HG02678 (cell line): Measurements from ENCODE around the gene SSUH2.
"Not testable (repeated sequence)": the region's sequence is repeated elsewhere in the genome, so short reads cannot be mapped to it uniquely, and the experiment has no call there.

Experiments
- ATAC-seq: cut with Tn5 transposase; IDR thresholded peaks from one replicate; pipeline ENCODE4 v1.9.1; 2021; ENCODE audit warnings: mild to moderate bottlenecking, moderate library complexity; ENCODE audit not compliant: unreplicated experiment

The SSUH2 gene

DNA sequence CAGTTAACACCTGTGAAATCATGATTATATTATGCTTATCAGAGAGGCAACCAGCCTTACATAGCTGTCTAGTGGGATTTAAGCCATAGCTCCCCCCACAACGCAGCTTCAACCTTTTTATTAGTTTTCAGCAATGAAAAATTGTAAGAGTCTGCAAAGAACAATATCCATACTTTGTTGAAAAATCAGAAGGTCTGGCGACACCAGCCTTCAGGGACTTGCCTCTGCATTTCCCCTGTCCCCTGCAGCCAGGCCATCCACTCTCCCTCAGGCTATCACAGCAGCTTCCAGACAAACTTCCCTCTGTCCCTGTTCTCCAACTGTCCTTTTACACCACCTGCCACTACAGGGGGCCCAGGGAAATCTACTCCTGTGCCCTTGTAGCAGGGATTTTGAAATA is 59.9 kb downstream of the SSUH2 start:
- ATAC-seq: no peak

DNA sequence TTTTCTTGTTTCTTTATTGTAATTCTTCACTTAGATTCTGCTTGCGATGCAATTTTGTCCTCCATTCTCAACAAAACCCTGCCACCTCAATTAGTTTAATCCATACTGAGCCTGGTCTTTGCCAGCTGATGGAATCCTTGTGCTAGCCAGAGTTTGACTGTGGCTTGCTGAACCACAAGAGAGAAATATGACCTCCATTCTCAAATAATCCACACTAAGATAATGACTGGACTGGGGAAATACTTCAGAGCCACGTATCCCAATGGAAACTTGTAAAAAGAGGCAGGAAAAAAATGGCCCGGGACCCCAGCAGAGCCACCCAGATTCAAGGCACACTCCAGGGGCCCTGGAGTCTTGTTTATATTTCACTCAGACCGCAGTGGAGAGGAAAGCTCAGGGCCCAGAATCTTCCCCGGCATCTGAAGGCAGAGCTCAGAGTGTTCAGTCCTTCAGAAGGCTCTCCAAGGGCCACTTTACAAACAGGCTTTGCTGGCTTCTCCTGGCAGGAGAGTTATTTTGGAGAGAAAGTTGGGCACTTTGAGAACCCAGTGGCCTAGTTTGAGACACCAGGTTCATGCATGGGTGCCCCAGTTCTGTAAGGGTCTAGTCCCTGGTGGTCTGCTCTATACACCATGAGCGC is 62.7 kb downstream of the SSUH2 start:
- ATAC-seq: no peak

DNA sequence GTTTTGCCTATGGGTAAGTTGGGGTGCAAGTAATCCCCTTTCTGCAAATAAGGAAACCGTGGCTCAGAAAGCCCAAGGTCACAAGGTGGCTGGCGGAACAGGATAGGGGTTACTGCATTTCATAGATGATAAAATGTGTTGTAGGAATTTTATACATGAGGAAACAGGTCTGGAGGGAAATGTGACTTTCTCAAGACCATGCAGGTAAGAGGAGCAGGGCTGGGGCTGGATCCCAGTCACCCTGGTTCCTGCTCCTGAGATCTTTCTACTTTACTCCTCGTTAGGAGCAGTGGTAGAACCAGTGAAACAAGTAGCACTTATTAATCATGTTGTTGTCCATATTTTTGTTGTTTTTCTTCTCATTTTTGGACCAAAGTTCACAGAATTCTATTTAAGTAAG is 63.2 kb downstream of the SSUH2 start:
- ATAC-seq: no peak

DNA sequence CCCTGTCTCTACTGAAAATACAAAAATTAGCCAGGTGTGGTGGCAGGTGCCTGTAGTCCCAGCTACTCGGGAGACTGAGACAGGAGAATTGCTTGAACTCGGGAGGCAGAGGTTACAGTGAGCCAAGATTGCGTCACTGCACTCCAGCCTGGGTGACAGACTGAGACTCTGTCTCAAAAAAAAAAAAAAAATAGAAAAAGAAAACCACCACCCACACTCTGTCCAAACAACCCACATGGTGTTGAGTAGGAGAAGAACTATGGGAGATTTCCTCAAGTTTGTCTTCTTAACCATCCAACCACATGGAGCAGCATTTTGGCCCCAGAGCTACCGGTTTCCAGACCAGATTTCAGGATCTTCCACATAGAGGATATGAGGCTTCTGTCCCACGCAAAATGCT is 64.2 kb downstream of the SSUH2 start:
- not testable (repeated sequence) for ATAC-seq

DNA sequence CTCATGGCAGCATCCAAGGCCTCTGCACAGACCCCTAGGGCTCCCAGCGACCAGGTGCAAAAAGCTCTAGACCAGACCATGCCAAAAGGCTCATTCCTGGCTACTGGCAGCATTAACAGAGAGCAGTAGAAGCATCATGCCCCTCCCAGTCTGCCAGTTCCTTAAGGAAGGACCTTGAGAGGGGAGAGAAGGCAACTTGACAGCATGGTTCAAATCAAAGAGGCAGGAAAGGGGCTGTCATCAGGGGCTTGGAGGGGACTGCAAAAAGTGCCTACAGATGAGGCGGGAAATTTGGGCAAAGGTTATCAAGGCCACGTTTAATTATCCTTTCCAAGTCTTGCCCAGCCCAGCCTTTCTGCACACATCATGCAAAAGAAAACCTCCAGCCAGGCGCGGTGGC is 64.7 kb downstream of the SSUH2 start:
- ATAC-seq: no peak

DNA sequence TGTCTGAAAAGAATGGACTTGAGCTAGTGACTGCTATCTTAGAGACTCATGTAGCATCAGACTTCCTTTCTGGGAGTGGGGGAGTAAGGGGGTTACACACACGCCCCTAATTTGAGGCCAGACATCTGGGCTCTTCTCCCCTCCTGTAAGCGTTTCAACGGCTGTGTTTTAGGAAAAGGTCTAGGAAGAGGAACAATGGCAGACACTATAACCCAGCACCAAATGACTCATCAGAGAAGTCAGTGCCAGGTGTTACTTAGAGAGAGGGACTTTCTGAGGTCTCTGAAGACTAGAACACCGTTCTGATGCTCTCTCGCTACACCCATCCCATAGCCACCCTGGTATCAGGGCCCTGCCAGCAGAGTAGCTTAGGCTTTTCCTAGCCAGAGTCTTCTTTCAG is 65.5 kb downstream of the SSUH2 start:
- peak; percentile 98 for ATAC-seq

DNA sequence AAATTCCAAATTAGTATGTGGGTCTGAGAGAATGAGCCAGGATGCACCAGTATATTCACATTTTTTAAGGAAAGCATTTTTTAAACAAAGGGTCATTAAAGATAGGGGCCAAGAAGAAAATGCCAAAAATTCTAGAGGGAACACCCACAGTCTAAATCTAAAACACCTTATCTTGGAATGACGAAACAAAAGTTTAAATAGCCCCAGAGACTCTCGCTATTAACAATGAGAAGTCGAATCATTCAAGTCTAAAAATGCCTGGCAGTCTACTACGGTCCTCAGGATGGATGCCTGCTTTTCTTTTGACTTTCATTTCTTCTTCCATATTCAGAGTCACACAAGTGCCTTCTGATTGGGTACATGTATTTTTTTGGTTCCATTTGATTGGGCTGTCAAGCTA is 66.3 kb downstream of the SSUH2 start:
- no peak for ATAC-seq

- ATAC-seq: no peak
Measured at GRCh38 chr3:8576841-8577571, 67.6 kb downstream of the SSUH2 start.

DNA sequence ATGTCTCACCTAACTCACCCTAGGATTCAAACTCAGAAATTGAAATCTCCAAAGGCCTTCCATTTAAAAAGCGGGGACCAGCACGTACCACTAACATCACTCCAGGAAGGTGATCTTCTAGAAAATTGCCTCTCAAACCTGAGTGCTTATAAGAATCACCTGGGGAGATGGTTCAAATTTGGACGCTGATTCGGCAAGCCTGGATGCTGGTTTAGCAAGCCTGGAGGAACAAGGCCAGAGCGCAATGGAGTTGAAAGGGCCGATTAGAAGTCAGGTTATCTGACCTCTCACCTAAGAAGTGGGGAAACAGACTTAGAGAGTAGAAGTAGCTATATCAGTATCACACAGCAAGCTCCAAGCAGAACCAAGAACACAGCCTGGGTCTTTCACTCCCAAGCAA is 68.2 kb downstream of the SSUH2 start:
- ATAC-seq: no peak

DNA sequence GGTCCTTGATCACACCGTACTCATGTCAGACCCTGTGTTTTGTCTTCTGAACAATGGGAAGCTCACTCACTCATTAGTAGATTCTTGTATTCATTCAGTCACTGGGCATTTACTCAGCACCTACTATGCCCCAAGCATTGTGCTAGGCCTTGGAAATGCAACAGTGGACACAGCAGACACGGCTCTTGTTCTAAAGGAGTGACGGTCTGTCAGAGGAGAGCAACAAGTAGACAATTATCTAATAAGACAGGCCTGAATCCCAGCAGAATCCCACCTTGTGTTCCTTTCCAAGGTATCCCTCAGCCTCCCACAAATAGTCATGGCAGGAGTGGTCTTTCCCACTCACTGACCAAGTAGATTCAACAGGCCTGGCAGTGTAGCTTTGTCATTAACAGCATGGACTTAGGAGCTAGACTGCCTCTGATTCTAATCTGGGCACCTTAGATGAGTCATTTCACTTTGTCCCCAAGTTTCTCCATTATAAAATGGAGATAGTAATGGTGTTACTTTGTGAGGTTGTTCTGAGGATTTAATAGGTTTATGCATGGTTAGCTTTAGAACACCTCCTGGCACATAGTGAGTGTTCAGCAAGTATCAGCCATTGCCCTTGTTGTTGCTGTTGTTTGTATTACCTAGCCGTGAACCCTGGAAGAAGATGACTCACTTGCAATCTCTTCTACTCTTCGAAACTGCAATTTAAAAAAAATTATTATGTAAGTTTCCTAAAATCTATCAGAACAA is 69.1 kb downstream of the SSUH2 start:
- no peak for ATAC-seq

- no peak for ATAC-seq
Measured at GRCh38 chr3:8574670-8575322, 69.8 kb downstream of the SSUH2 start.

- ATAC-seq: no peak
Measured at GRCh38 chr3:8574040-8574669, 70.4 kb downstream of the SSUH2 start.

DNA sequence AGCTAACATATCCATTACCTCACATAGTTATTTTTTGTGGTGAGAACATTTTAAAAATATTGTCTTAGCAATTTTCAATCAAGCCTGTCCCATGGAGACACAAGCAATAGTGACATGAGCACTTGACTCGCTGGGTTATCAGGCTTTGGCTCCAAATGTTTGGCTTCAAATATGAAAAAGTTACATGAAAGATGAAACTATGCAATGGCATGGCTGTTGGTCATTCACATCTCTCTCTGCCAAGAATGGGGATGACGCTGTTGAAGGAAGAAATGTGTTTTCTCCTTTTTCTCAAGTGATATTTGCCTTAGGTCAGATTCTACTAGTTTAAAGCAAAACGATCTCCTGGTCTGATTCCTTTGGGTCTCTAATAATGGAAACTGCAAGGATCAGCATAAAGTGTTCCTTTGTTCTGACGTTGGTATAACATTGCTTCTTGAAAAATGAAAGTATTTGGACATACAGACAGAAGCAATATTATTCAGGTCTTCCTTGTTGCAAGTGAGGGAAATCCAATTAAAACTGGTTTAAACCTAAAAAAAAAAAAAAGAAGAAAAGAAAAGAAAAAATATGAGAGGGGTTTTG is 71.2 kb downstream of the SSUH2 start:
- no peak for ATAC-seq

DNA sequence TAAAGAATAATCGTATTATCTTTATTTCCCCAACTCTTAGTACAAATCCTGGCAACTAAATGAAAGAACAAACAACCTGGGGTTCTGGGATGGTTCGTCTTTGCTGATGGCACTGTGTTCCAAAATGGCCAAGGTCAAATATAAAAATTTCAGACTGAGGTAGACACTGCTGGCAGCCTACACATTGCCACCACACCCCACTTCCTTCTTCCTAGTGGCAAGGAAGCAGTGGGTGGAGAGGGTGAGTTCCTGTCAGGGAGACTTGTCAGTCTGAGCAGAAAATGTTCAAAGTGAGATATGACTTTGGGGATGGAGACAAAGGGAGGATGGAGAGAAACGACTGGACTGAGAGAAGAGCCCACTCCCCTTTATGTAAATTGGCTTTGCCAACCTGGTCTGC is 73.3 kb downstream of the SSUH2 start:
- ATAC-seq: no peak
